GM23338 (cell line): ENCODE data around the gene UGT1A7. TPM values are rescaled to one million over a fixed set of nuclear protein-coding genes. Genes with fewer than 3 reads are reported as not detected.

Experiments
- ETS1 ChIP-seq: IDR thresholded peaks from 2 replicates; pipeline ENCODE4 v1.6.1; 2016; ENCODE audit warnings: antibody characterized with exemption
- POLR2AphosphoS5 ChIP-seq: IDR thresholded peaks from 2 replicates; pipeline ENCODE4 v1.6.1; 2016; ENCODE audit warnings: antibody characterized with exemption, low read depth
- REST ChIP-seq: IDR thresholded peaks from one replicate; pipeline ENCODE4 v1.6.1; 2018; ENCODE audit warnings: antibody characterized with exemption; ENCODE audit not compliant: unreplicated experiment
- ZNF114 ChIP-seq: fragments of 250-450 bp; sonication (Bioruptor Pico); IDR thresholded peaks from 2 replicates; pipeline ENCODE4 v1.5.0; 2020; ENCODE audit warnings: mild to moderate bottlenecking, moderate library complexity
- ZNF462 ChIP-seq: fragments of 250-450 bp; sonication (Bioruptor Pico); IDR thresholded peaks from 2 replicates; pipeline ENCODE4 v1.5.0; 2020; ENCODE audit warnings: mild to moderate bottlenecking, moderate library complexity
- polyA plus RNA-seq: library from polyadenylated mRNA; unstranded; fragments of >200 nt; fragmentation: Nextera tagmentation; extraction: Ambion mirVana; gene quantifications from 2 replicates; pipeline ENCODE4 v1.2.1, GENCODE V29; 2016
- total RNA-seq: library from RNA; depleted of rRNA; stranded (reverse); fragments of >200 nt; shearing (Covaris generic); gene quantifications from 2 replicates; pipeline ENCODE4 v1.2.3, GENCODE V29; 2014

Gene UGT1A7
- total and polyA plus RNA-seq, 2 experiments from 2014 or later: not detected

GRCh38 chr2:233650981-233651380, 30.7 kb upstream of the UGT1A7 start (continued):
- no peak for TF ChIP-seq ZNF462
- no peak for TF ChIP-seq ETS1
- no peak for TF ChIP-seq ZNF114
- no peak for TF ChIP-seq POLR2AphosphoS5
- no peak for TF ChIP-seq REST
